Astrocyte (in vitro differentiated cells and primary cell): ENCODE results near the gene WWC2.

Experiments used
- EZH2 ChIP-seq: IDR thresholded peaks from 2 replicates; pipeline ENCODE4 v1.6.1; 2012; ENCODE audit warnings: mild to moderate bottlenecking, low read length, inconsistent platforms; ENCODE audit not compliant: insufficient read depth
- TF ChIP-seq, protein P1 (sequence below): IDR thresholded peaks from 2 replicates; pipeline ENCODE4 v1.5.1; 2011; ENCODE audit warnings: low read depth, mild to moderate bottlenecking, inconsistent platforms, low read length, moderate library complexity; ENCODE audit not compliant: insufficient read depth

DNA sequence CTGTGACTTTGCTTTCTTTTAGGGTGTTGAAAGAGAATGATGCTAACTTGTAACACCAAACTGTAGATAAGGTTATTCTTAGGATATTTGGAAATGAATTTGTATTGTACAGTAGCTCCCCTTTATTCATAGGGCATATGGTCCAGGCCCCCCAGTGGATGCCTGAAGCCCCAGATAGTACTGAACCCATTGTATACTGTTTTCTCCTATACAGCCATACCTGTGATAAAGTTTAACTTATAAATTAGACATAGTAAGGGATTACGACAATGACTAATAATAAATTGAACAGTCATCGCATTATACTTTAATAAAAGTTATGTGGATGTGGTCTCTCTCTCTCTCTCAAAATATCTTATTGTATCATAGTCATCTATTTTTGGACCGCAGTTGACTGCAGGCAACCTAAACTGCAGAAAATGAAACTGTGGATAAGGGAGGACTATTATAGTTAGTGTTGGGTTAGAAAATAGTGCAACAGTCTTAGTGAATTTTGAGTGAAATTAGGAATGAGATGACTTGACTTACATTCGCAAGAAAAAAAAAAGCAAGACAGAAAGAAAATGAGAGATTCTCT, 115.9 kb downstream of the WWC2 start:
- TF ChIP-seq, protein P1, sequence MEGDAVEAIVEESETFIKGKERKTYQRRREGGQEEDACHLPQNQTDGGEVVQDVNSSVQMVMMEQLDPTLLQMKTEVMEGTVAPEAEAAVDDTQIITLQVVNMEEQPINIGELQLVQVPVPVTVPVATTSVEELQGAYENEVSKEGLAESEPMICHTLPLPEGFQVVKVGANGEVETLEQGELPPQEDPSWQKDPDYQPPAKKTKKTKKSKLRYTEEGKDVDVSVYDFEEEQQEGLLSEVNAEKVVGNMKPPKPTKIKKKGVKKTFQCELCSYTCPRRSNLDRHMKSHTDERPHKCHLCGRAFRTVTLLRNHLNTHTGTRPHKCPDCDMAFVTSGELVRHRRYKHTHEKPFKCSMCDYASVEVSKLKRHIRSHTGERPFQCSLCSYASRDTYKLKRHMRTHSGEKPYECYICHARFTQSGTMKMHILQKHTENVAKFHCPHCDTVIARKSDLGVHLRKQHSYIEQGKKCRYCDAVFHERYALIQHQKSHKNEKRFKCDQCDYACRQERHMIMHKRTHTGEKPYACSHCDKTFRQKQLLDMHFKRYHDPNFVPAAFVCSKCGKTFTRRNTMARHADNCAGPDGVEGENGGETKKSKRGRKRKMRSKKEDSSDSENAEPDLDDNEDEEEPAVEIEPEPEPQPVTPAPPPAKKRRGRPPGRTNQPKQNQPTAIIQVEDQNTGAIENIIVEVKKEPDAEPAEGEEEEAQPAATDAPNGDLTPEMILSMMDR = no peak
- no peak for TF ChIP-seq EZH2
